ENCODE measurements around the gene ZNF587B.
"Not testable (repeated sequence)": the region's sequence is repeated elsewhere in the genome, so short reads cannot be mapped to it uniquely, and the experiment has no call there.

Gene ZNF587B

GRCh38 chr19:57830071-57830602 is at the start of gene ZNF587B:
ZNF587B (plus strand) TSS chr19:57830299; CDS start chr19:57830529, 230 bp downstream.
- FAIRE-seq, result no peak
- DNase-seq (ENCODE audit: extremely low spot score, insufficient read length, low read depth), result no peak

DNA sequence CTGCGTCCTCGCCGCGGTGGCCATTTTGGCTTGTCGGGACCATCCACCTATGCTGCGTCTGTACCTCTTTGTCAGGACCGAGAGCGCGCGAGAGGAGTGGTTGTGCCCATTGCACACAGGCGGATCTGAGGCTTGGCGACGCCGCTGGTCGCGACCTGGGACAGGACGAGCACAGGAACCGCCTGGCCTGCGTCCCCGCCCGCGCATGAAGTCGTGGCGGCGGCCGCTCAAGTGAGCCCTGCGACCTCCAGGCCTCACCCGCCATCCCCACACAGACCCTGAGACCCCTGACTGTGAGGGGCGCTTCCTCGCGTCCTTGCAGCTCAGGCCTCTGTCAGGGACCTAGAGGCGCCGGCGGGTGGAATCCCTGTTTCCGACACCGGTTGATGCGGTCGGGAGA is 43.8 kb upstream of the ZNF587B start:
- FAIRE-seq, result no peak
- DNase-seq (ENCODE audit: extremely low spot score, insufficient read length, low read depth), result no peak

- no peak for FAIRE-seq
- DNase-seq (ENCODE audit: extremely low spot score, insufficient read length, low read depth), result no peak
Observed at GRCh38 chr19:57786906-57787305, 43.2 kb upstream of the ZNF587B start.

- DNase-seq (ENCODE audit: extremely low spot score, insufficient read length, low read depth), result no peak
- no peak for FAIRE-seq
Observed at GRCh38 chr19:57788114-57788692, 41.9 kb upstream of the ZNF587B start.

- FAIRE-seq (no peak), DNase-seq (ENCODE audit: extremely low spot score, insufficient read length, low read depth) (no peak)
Observed at GRCh38 chr19:57789288-57789687, 40.8 kb upstream of the ZNF587B start.

- DNase-seq (ENCODE audit: extremely low spot score, insufficient read length, low read depth); FAIRE-seq: not testable (repeated sequence)
Observed at GRCh38 chr19:57796580-57796979, 33.5 kb upstream of the ZNF587B start.

GRCh38 chr19:57800696-57801095 is 29.4 kb upstream of the ZNF587B start:
- DNase-seq (ENCODE audit: extremely low spot score, insufficient read length, low read depth) (no peak), FAIRE-seq (no peak)

GRCh38 chr19:57802269-57802668 is 27.8 kb upstream of the ZNF587B start:
- FAIRE-seq (no peak), DNase-seq (ENCODE audit: extremely low spot score, insufficient read length, low read depth) (no peak)

DNA sequence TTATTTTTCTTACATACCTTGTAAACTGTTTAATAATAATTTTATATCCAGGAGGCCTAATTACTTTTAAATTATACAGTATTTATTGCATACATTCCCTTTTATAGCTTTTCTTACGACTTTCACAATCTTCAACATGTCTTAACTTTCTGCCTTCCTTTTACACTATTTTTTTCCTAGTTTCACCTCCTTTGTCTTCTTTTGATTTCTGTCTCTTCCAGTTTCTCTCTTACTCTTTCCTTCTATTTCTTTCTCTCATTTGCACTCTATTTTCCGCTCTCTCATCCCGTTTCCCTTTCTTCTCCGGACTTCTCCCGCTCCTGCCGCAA is 26.9 kb upstream of the ZNF587B start:
- FAIRE-seq, result no peak
- DNase-seq (ENCODE audit: extremely low spot score, insufficient read length, low read depth), result no peak

DNA sequence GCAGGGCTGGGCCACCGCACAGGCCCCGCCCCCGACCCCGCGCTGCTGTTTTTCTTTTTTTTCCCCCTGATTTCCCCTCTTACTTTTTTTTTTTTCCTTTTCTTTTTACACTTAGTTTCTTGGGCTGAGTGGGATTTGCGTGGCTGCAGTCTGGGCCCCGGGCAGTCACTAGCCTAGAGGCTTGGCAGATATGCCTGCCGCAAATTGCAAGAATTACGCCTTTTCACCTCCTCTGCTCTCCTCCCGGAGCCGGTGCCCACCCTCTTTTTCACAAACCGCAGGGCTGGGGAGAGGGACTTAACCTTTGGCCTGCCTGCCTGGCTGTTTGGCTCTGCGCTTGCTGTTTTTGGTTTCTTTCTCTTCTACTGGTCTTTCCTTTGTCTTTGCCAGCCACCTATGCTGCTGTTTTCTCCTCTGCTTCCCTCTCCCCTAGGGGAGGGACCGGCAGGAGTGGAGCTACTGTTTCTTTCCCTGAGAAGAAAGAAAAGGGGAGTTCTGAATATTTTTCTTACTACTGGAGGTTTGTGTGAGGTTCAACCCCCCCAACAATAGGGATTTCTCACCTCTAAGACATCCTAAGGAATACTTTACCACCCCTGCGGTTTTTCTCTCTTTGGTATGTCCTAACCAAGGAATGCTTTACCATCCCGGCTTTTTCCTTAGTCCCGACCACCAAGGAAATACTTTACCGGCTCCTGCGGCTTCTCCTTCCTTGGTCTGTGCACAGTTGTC is 26.3 kb upstream of the ZNF587B start:
- FAIRE-seq (no peak), DNase-seq (ENCODE audit: extremely low spot score, insufficient read length, low read depth) (no peak)

DNA sequence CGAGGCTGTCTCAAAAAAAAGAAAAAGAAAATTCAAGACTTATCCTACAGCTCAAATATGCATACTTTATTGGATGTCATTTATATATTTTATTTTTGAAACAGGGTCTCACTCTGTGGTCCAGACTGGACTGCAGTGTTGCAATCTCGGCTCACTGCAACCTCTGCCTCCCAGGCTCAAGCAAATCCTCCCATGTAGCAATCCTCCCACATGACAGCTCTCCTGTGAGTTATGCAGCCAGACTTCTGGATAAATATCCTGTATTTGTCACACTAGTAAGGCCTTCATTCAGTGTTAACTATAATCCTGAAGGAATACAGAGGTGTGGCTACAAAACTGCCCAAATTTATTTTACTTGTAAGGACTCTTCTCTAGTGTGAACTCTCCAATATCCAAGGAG is 22.6 kb upstream of the ZNF587B start:
- FAIRE-seq (no peak), DNase-seq (ENCODE audit: extremely low spot score, insufficient read length, low read depth) (no peak)

GRCh38 chr19:57810410-57811295 is 19.4 kb upstream of the ZNF587B start:
- DNase-seq (ENCODE audit: extremely low spot score, insufficient read length, low read depth); FAIRE-seq: not testable (repeated sequence)

DNA sequence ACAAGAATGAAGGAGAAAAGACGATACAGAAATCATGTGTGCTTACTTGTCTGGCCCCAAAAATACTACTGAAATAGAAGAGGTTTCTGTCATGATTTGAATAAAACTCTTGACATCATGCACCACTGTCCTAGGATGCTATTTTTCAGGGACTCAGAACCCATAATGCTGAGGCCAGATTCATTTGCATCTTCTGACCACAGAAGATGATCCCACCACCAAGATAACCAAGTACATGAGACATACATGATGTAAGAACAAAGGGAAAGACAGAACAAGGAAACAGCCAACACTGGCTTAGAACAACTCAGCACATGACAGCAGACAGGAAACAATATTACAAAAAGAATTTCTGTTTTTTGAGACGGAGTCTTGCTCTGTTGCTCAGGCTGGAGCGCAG is 17.9 kb upstream of the ZNF587B start:
- no peak for FAIRE-seq
- no peak for DNase-seq (ENCODE audit: extremely low spot score, insufficient read length, low read depth)

- DNase-seq (ENCODE audit: extremely low spot score, insufficient read length, low read depth); FAIRE-seq: not testable (repeated sequence)
Observed at GRCh38 chr19:57812975-57813820, 16.9 kb upstream of the ZNF587B start.

- no peak for FAIRE-seq
- DNase-seq (ENCODE audit: extremely low spot score, insufficient read length, low read depth), result no peak
Observed at GRCh38 chr19:57813919-57814504, 16.1 kb upstream of the ZNF587B start.

GRCh38 chr19:57814505-57815246 is 15.4 kb upstream of the ZNF587B start, which contains the start of gene ZNF552:
ZNF552 (minus strand) TSS chr19:57814913; CDS start chr19:57814743, 170 bp downstream.
- peak; percentile 62 for DNase-seq (ENCODE audit: extremely low spot score, insufficient read length, low read depth)
- peak; percentile 84 for FAIRE-seq

DNA sequence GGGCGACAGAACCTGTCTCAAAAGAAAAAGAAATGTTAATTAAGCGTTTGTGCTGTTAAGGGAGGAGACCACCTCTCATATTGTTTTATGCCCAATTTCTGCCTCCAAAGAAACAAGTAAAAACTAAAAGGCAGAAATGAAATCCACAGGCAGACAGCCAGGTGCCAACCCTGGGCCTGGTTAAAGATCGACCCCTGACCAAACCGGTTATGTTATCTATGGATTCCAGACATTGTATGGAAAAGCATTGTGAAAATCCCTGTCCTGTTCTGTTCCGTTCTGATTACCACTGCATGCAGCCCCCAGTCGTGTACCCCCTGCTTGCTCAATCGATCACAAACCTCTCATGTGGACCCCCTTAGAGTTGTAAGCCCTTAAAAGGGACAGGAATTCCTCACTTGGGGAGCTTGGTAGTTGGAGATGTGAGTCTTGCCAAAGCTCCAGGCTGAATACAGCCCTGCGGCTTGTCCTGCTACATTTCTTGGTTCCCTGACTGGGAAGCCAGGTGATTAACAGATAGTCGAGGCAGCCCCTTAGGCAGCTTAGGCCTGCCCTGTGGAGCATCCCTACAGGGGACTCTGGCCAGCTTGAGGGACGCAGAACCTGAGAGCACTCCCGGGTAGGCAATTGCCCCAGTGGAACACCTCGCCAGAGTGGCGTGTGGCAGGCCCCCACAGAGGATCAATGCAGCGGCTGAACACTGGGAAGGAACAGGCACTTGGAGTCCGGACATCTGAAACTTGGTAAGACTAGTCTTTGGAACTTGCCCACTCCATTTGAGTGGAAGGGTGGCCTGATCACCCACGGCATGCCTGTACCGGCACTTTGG is 14.6 kb upstream of the ZNF587B start:
- DNase-seq (ENCODE audit: extremely low spot score, insufficient read length, low read depth) (no peak), FAIRE-seq (no peak)

- no peak for FAIRE-seq
- no peak for DNase-seq (ENCODE audit: extremely low spot score, insufficient read length, low read depth)
Observed at GRCh38 chr19:57816652-57817051, 13.4 kb upstream of the ZNF587B start.

Data from GM18507 (cell line).